IPS-11a (cell line): ENCODE results near the gene GPSM1.

Source experiments
- H3K4me3 ChIP-seq: one replicate; pipeline ENCODE4 v1.5.1; 2013; ENCODE audit warnings: low read depth, low read length, control low read depth

Gene GPSM1

DNA sequence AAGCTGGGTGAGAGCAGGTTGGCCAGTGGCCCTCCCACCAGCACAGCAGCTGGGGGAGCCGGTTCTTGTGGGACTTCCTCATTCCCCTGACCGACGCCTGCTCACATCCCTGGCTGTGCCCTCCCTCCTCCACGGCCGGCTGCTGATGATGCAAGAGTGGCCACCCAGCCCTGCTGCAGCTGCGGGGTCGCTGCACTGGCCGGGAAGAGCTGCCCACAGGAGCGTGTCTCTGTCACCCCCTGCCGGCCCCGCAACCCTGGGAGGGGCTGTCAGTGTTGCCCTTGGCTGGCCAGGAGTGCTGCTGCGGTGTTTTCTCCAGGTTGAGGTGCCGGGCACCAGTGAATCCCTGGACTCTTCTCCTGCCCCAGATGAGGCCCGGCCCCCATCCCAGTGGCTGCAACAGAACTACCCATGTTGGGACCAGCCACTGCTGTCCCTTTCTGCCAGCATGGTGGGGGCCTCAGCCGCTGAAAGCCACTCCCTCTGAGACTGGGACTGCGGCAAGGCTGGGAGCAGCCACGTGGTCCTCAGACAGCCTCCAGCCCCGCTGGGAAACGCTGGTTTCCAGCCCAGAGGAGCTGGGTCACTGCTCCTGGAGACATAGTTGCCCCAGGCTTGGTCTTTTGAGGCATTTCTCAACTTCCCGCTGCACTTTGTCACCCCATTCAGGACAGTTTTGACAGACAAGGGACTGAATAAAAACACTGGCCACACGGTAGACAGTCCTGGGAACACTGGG, 45.4 kb downstream of the GPSM1 start:
- H3K4me3 ChIP-seq, result no peak overlapping the region

DNA sequence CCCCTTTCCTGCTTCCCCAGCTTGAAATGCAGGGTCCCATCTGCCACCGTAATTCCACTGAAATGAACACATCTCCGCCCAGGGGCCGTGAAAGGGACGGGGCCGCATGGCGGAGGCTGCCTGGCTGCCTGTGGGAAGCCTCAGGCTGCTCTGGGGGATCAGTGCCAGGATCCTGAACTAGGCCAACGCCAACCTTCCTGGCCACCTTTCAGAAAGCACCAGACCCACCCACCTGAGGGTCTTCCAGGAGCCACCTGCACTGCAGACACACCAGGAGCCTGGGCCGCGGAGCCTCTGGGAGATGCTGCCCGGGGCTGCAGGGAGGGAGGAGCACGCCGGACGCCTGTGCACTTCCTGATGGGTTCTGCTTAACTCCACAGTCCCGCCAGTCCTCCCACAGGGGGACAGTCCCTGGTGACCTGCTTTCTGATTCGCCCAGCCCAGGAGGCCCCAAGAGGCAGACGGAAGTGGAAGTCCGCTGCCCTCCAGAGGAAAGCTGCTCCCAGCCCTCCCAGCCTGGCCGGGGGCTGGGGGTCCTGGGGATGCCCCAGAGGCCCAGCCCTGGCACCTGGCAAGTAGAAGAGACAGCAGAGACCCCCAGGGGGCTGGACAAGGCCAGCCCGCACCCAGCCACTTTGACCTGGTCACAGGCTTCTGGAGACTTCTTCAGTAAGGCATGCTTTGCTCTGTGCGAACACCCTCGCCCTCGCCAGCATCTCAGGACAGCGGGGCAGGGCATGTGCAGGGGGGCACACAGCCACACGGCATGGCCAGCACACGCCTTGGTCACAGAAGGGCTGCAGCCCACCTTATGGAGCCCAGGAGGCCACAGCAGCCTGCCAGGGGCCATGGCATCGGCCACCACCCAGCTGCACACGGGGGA, 46.2 kb downstream of the GPSM1 start, which contains the start of gene CARD9:
CARD9 (minus strand) TSS at position 370 of the 883 bp plus-strand sequence. CDS start 1,591 bp downstream, outside the sequence.
- H3K4me3 ChIP-seq, result no peak within 1 kb of the TSS

DNA sequence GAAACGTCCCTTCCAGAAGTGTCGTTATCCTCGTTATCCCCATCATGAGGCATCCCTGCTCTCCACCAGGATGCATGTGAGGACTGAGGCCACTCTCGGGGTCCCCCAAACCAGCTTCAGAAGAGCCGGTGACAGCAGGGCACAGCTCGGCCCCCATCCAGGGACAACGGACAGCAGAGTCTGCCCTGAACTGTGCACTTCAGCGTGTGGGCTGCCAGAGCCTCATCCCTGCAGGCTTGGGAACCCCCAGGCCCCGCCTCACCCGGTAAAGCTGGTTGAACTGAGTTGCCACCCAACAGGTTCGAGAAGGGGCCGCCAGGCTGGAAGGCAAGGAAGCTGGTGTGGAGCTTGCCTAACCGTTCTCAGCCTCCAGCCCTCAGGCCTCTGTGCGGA, 46.8 kb downstream of the GPSM1 start:
- no peak overlapping the region for H3K4me3 ChIP-seq

DNA sequence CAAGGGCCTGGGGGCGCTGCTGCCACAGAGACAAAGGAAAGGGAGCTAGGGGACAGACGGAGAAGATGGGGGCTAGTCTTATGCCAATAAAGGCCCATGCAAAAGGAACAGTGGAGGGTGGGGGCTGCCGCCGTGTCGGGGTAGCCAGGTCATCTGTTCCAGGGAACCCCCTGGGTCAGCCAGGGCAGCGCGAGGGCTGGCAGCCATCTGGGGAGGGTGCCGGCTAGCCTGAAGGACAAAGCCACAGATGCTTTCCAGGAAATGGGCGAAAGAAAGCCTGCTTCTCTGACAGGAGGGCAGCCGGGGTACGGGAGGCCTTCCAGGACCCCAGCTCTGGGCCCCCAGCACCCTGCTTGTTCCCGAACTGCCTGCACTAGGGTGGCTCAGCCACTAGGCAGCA, 47.8 kb downstream of the GPSM1 start:
- H3K4me3 ChIP-seq, result no peak overlapping the region

DNA sequence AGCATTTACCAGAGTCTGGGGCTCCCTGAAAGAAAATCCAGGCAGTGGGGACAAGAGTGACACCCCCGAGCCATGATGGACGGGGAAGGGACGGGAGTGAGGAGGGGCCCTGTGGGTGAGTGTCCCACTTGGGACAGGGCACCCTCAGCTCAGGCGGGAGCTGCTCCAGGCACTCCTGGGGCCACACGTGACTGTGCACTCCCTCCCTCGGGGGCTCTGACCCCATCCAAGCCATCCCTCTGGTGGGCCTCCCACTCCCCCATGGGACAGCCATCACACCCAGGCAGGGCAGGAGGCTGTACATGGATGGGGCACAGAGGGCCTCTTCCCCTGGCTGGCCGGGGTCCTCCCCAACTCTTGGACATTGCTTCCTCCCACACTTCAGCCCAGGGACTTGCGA, 49.1 kb downstream of the GPSM1 start:
- no peak overlapping the region for H3K4me3 ChIP-seq

DNA sequence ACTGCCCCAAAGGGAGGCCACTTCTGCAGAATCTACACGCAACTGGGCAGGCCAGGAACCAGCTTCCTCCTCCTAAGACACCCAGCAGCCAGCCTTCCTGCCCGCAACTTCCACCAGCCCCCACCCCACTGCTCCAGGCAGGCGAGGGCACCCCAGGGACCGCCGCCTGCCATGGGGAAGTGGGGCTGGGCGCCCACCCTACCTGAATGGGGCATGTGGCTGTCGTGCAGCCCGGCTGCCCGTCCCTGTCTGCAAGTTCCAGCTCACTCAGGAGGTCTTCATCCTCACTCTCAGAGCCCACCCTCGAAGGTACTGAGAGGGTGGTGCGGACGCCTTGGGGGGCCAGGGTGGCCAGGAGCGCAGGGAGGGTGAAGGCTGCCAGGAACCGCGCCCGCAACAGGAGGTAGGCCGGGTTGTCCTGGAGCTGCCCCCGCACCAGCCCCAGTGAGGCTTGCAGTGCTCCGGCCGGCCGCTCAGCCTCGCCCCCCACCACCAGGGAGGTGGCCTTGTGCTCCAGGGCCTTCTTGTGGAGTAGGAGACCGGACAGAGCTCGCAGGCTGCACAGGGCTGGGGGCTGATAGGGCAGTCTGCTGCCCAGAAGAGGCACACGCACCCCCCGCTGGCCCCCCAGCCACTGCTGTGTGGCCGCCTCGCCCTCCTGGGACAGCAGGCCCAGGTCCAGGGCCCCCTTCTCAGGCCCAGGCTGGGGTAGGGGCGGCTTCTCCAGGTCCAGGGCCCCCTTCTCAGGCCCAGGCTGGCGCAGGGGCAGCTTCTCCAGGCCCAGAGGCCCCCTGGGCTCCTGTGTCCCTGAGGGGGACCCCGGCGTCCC, 50.2 kb downstream of the GPSM1 start:
- H3K4me3 ChIP-seq, result no peak overlapping the region

DNA sequence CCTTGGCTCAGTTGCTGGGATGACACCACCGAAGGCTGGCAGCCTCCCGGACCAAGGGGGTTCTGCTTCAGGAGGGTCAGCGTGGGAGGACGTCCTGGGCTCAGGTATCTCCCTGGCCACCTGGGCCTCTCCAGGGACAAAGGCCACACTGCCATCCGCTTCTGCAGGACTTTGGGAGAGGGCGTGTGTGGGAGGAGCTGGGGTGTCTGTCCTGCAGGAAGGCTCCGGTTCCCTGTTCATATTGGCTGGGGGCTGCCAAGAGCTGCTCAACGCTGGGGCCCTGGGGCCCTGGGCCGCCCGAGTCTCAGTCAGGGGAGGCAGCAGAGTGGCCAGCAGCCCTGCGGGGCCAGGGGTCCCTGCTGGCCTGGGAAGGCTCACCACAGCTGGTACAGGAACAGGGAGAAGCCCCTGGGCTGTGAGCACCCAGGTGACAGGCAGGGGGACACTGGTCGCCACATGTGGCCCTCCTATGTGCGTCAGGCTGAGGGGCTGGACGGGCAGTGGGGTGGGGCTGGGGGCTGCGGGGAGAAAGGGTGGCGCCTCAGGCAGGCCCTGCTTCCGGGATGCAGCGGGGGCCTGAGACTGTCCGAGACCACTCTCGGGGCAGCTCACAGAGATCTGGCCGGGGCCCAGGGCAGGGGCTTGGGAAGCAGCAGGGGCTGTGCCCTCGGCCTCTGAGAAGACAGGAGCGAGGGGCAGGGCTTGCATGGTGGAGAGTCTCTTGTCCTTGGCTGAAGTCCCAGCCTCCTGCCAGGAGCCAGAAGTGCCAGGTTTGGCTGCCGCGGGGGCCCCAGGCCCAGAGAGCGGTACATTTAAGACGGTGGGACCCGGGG, 51.0 kb downstream of the GPSM1 start:
- H3K4me3 ChIP-seq, result no peak overlapping the region

DNA sequence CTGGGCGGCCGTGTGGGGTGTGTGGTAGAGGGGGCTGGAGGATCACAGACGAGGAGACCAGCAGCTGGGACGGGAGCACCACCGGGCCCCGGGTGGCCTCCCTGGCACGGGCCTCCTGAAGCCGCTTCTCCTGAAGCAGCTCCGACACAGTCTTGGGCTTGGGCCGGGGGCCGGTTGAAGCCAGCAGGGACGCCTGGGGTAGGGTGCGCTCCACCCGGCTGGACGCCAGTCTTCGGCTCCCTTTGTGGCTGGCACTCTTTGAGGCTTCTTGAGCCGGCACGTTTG, 51.6 kb downstream of the GPSM1 start:
- H3K4me3 ChIP-seq, result no peak overlapping the region

DNA sequence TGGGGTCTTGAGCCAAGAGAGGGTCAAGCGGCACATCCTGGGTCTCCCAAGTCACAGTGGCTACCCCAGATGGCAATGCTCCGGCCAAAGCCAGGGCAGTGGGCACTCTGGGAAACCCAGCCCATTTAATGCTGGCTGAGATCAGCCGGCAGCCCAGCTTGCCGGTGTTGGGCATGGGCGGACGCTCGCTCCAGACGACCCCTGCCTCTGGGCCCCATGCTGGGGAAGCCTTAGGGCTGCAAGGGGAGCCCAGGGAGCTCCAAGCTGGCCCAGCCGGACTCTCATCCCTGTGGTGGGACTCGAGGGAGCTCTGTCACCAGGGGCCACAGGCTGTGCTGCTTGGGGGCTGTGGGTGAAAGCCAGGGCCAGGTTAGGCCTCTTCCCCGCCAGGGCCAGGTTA, 52.1 kb downstream of the GPSM1 start:
- no peak overlapping the region for H3K4me3 ChIP-seq

DNA sequence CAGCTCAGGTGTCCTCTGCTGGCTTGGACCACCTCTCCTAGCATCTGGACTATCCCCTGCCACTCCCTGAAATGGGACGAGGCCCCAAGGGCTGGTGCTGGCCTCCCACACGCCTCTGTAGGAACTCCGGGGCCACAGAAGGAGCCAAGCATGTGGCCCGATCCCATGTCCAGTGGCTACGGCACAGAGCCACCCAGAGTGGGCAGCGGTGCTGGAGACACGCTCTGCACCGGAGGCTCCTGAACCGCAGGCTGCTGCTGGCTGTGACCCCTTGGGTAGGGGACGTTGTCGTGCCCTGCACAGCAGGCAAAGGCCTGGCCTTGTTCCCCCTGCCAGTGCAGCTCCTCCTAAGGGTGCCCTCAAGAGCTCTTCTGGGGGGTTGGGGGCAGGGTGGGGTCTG, 52.6 kb downstream of the GPSM1 start:
- no peak overlapping the region for H3K4me3 ChIP-seq

DNA sequence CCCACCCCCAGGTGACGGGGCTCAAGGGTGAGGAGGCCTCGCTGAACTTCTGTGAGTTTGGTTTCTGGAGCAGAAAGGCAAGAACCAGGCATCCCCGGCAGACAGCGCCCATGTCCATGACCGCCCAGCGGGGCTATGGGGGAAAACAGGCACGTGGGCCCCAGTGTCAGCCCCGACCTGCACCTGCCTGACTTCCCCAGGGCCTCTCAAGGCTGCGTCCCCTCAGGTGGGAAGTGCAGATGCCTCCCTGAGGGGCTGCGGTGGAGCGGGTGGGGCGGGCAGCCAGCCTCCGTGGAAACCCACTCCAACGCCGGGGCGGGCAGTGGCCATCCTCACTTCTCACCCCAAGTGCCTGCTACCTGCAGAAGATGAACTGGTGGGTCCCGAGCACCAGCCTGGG, 53.0 kb downstream of the GPSM1 start:
- H3K4me3 ChIP-seq, result no peak overlapping the region

DNA sequence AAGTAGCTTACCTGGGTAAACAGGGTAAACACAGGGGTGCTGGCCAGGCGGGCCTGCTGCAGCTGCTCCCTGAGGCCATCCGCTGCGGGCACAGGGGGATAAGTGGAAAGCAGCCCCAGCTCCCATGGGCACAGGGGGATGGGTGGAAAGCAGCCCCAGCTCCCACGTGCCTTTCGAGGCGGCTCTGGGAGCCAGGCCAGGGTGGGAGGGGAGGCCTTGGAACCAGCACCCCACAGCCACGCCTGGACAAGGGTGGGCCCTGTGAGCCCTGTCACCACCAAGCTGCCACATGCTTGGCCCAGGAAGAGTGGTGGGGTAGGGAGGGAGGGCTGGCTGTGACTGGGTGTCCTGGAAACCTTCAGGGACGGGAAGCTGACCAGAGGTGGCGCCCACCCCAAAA, 54.0 kb downstream of the GPSM1 start:
- no peak overlapping the region for H3K4me3 ChIP-seq

DNA sequence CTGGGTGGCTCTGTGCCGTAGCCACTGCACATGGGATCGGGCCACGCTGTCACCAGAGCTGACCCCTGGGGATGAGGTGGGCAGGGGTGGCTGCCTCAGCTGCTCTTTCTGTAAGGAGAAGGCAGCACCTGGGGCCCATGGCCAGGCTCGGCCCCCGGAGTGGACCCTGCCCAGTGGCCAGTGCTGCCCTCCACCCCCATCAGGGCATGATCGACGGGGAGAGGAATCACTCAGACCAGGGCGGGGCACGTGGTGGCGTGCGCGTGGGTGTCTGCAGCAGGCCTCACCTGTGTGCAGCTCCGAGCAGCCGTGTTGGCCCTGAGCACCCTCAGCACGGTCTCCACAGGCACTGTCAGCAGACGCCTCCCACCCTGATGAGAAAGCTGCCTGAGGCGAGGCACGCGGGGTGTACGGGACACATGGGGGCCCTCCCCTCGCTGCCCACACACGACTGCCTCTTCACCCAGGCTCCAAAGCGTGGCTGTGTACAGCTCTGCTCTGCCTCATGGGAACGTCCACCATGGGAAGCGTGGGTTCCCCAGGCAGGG, 54.7 kb downstream of the GPSM1 start:
- H3K4me3 ChIP-seq, result no peak overlapping the region

DNA sequence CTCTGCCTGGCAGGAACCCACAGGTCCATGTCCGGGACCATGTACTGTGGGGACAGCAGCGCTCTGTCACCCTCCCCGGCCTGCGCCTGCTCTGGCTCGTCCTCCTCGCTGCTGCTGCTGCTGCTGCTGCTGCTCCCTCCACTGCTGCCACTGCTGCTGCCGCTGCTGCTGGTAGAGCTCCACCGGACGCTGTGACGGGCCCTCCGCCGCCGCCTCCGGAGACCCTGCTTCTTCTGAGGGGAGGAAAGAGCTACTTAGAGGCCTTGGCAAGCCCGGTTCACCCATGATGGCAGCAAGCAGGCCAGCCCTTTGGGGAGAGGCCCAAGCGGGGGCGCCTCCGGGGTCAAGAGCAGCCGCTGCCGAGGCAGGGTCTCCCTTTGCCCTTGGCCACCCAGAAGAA, 56.1 kb downstream of the GPSM1 start:
- H3K4me3 ChIP-seq, result no peak overlapping the region

DNA sequence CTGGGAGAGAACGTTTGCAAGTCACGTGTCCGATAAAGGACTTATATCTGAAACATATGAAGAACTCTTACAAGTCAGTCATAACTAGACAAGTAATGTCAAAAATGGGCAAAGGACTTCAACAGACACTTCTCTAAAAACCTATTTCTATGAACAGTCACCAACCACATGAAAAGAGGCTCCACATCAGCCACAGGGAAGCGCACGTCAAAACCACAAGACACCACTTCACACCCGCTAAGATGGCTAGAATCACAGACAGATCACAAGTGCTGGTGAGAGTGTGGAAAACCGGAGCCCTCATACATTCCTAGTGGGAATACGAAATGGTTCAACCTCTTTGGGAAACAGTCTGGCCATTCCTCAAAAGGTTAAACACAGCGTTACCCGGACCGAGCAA, 57.7 kb downstream of the GPSM1 start:
- H3K4me3 ChIP-seq, result no peak overlapping the region

DNA sequence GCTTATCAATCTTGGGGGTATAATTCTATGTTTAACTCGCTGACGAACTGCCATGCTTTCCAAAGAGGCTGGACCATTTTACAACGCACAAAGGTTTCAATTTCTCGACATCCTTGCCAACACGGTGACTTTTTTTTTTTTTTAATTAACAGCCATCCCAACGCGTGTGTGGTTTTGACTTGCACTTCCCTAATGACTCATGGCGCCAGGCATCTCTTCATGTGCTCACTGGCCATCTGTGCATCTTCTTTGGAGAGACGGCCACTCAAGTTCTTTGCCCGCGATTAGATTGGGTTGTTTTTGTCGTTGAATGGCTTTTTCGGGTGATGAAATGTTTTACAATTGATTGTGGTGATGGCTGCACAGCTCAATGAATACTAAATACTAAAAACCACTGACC, 58.7 kb downstream of the GPSM1 start:
- no peak overlapping the region for H3K4me3 ChIP-seq

DNA sequence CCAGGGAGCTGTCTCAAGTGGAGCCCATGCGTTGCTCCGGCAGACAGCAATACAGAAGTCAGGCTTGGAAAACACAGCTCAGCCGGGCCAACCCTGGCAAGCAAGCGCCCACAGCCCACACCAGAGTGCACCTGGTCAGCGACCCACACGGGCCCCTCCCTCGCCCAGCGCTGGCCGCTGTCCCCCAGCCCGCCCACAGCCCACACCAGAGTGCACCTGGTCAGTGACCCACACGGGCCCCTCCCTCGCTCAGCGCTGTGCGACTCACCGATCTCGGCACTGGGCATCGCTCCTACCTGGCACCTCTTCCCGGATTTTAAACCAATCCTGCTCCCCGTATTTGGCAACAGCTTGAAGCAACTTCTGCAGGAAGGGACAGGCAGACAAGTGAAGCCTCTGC, 59.9 kb downstream of the GPSM1 start:
- no peak overlapping the region for H3K4me3 ChIP-seq

DNA sequence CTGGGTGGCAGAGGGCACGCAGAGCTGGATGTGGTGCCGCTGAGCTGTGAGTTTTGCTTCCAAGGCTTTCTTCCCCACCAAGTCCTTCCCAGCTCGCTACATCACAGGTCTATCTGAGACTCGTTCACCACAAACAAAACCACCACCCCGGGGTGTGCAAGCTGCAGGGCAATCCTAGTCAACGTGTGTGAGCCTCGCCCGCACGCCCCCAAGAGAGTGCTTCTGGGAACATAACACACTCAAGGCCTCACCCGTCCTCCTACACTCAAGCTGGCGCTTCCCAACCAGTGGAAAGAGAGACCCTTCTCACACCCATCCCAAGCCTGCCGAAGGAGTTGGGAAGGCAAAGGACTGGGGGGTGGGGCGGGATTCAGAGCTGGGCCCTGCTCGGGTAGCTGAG, 62.1 kb downstream of the GPSM1 start:
- no peak overlapping the region for H3K4me3 ChIP-seq

DNA sequence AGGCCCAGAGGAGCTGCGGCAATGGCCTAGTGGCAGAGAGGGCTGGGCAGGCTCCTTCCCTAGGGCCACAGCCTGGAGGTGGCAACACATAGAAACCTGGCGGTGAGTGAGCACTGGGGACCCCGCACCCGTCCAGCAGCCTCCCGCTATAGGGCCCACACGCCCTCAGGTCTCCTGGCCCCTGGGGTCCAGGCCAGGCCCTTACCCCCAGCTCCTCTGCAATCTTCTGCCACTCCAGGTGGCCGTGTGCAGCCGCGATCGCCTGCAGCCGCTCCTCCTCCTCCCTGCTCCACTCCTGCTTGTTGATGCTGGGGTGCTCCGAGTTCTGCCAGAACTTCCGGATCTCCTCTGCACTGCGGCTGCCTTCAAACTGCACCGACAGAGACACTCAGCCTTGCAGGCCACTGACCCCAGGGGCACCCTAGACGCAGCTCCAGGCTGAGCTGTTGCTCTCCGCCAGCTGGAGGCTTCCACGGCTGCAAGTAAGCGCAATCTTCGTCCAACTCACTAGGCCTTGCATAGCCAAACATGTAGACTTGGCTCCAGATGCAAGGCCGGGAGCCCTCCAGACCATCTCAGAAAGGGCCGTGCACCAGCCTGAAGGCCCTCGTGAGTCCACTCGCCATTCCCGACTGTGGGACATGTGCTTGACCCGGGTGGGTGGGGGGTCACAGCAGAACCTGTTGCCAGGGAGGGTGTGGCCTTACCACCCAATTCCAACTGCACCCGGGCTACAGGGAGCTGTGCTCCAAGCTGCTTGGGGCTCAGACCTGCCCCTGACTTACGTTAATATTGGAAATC, 64.6 kb downstream of the GPSM1 start:
- no peak overlapping the region for H3K4me3 ChIP-seq
